ENCODE measurements around the gene KRT80.

- TF ChIP-seq, protein P1, sequence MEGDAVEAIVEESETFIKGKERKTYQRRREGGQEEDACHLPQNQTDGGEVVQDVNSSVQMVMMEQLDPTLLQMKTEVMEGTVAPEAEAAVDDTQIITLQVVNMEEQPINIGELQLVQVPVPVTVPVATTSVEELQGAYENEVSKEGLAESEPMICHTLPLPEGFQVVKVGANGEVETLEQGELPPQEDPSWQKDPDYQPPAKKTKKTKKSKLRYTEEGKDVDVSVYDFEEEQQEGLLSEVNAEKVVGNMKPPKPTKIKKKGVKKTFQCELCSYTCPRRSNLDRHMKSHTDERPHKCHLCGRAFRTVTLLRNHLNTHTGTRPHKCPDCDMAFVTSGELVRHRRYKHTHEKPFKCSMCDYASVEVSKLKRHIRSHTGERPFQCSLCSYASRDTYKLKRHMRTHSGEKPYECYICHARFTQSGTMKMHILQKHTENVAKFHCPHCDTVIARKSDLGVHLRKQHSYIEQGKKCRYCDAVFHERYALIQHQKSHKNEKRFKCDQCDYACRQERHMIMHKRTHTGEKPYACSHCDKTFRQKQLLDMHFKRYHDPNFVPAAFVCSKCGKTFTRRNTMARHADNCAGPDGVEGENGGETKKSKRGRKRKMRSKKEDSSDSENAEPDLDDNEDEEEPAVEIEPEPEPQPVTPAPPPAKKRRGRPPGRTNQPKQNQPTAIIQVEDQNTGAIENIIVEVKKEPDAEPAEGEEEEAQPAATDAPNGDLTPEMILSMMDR (conservative IDR thresholded peaks at IDR 0.05 in 1 of 2, IDR thresholded peaks at IDR 0.05 in 1 of 2; ENCODE audit: extremely low read depth in 1 of 2, insufficient read depth in 1 of 2, low read depth in 1 of 2, low read length in 2 of 2), result no peak
- TF ChIP-seq EZH2 (IDR thresholded peaks at IDR 0.05; ENCODE audit: borderline replicate concordance, low read length), result no peak
These were observed 35.5 kb downstream of the KRT80 start for GRCh38 chr12:52156311-52156710.

Measured in mammary epithelial cell (primary cell).